NCI-H128 (cell line): ENCODE results near the gene KIRREL3.

ENCODE experiments used
- DNase-seq: peaks from one replicate; lab custom pipeline; 2025; ENCODE audit not compliant: unreplicated experiment; lab: John Stamatoyannopoulos, UW

KIRREL3 gene

GRCh38 chr11:126433244-126433846 lies 567.2 kb downstream of the KIRREL3 start:
- no peak for DNase-seq

- no peak for DNase-seq
These were observed 568.0 kb downstream of the KIRREL3 start for GRCh38 chr11:126432525-126432924.

- no peak for DNase-seq
These were observed 568.5 kb downstream of the KIRREL3 start for GRCh38 chr11:126432065-126432461.

GRCh38 chr11:126431401-126432064 lies 569.0 kb downstream of the KIRREL3 start:
- DNase-seq, result no peak

GRCh38 chr11:126430581-126431335 lies 569.8 kb downstream of the KIRREL3 start:
- DNase-seq, result no peak

GRCh38 chr11:126426820-126427749 lies 573.5 kb downstream of the KIRREL3 start:
- no peak for DNase-seq

- DNase-seq, result no peak
These were observed 574.5 kb downstream of the KIRREL3 start for GRCh38 chr11:126426106-126426505.

GRCh38 chr11:126424471-126425039 lies 576.0 kb downstream of the KIRREL3 start:
- no peak for DNase-seq

GRCh38 chr11:126423743-126424142 lies 576.8 kb downstream of the KIRREL3 start:
- no peak for DNase-seq

- DNase-seq, result no peak
These were observed 577.4 kb downstream of the KIRREL3 start for GRCh38 chr11:126423154-126423553.

GRCh38 chr11:126422446-126422845 lies 578.1 kb downstream of the KIRREL3 start:
- DNase-seq, result no peak

- DNase-seq, result no peak
These were observed 579.3 kb downstream of the KIRREL3 start for GRCh38 chr11:126421271-126421671.

- DNase-seq, result no peak
These were observed 579.8 kb downstream of the KIRREL3 start for GRCh38 chr11:126420698-126421256.

GRCh38 chr11:126419801-126420697 lies 580.5 kb downstream of the KIRREL3 start:
- DNase-seq, result no peak

GRCh38 chr11:126418887-126419286 lies 581.7 kb downstream of the KIRREL3 start:
- no peak for DNase-seq

GRCh38 chr11:126417091-126417862 lies 583.3 kb downstream of the KIRREL3 start:
- DNase-seq, result no peak

GRCh38 chr11:126416542-126417090 lies 584.0 kb downstream of the KIRREL3 start:
- peak; percentile 16 for DNase-seq

- no peak for DNase-seq
These were observed 584.7 kb downstream of the KIRREL3 start for GRCh38 chr11:126415669-126416420.
